Fibroblast of the aortic adventitia (primary cell): ENCODE results near the gene ACP5. TPM values are rescaled to one million over a fixed set of nuclear protein-coding genes. Genes with fewer than 3 reads are reported as not detected.
"Not testable (repeated sequence)": the region's sequence is repeated elsewhere in the genome, so short reads cannot be mapped to it uniquely, and the experiment has no call there.

Source experiments
- DNase-seq: peaks from one replicate; pipeline ENCODE4 v3.0.0-alpha.2; 2010; ENCODE audit warnings: low read depth
- H3K4me3 ChIP-seq: 2 replicates; pipeline ENCODE4 v1.5.1; 2011; ENCODE audit warnings: low read depth, mild to moderate bottlenecking, control low read depth, low read length, moderate library complexity
- total RNA-seq: library from RNA; depleted of rRNA; stranded (reverse); fragments of >200 nt; gene quantifications from 2 replicates; pipeline ENCODE4 v1.2.3, GENCODE V29; 2012; ENCODE audit warnings: low replicate concordance
- TF ChIP-seq, protein P1 (sequence below): IDR thresholded peaks from 2 replicates; pipeline ENCODE4 v1.5.1; 2011; ENCODE audit warnings: mild to moderate bottlenecking, low read length, control low read depth, inconsistent platforms; ENCODE audit not compliant: insufficient read depth

ACP5 gene
- total RNA-seq, 1 donor, result 0.09 TPM

DNA sequence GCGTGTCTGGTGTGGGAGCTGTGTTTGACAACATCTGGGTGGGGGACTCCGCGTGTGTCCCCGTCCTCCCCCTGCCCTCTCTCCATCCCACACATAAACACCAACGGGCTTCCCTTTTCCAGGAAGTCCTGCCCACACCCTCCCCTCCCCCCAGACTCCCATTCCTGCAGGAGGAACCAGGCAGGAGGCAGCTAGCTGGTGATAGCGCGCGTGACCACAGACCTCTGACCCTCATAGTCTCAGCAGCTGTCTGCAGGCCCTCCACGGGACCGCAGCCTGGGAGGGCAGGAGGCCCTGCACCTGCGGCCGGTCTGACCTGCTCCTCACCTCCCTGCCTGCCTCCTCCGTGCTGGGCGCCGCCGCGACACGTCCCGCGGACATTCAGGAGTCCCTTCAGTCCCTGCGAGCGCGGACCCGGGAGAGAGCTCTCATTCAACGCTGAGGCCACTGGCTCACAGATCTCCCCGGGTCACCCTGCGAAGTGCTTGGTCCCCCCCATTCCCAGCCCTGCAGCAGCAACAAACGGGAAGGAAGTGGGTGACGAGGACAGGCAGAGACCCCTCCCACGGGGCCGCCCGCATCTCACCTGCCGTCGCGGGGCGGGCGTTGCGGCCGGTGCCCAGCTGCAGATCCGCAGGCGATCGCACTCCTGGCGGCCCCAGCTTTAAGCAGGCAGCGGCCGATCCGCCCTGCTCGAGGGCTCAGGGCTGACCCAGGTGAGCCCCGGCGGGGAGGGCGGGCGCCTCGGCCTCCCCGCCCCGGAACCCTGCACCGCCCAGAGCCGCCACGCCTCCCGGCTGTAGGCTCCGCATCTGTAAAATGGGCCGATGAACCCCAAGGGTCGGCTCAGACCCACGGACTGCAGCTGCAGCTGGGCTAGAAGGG, 1.1 kb upstream of the ACP5 start:
- no peak overlapping the region for H3K4me3 ChIP-seq
- TF ChIP-seq, protein P1, sequence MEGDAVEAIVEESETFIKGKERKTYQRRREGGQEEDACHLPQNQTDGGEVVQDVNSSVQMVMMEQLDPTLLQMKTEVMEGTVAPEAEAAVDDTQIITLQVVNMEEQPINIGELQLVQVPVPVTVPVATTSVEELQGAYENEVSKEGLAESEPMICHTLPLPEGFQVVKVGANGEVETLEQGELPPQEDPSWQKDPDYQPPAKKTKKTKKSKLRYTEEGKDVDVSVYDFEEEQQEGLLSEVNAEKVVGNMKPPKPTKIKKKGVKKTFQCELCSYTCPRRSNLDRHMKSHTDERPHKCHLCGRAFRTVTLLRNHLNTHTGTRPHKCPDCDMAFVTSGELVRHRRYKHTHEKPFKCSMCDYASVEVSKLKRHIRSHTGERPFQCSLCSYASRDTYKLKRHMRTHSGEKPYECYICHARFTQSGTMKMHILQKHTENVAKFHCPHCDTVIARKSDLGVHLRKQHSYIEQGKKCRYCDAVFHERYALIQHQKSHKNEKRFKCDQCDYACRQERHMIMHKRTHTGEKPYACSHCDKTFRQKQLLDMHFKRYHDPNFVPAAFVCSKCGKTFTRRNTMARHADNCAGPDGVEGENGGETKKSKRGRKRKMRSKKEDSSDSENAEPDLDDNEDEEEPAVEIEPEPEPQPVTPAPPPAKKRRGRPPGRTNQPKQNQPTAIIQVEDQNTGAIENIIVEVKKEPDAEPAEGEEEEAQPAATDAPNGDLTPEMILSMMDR, result no peak
- DNase-seq, result no peak

DNA sequence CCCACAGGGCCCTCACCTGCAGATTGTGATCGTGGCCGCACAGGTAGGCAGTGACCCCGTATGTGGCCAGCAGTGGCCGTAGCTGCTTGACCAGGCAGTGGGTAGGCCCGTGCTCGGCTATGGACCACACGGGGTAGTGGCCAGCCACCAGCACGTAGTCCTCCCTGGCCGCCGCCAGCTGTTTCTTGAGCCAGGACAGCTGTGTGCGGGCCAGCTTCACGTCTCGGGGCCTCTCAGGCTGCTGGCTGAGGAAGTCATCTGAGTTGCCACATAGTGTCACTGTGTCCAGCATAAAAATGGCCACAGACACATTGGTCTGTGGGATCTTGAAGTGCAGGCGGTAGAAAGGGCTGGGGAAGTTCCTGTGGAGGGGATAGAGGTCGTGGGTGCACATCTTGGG, 1.2 kb downstream of the ACP5 start:
- no peak for DNase-seq
- H3K4me3 ChIP-seq, result no peak overlapping the region
- TF ChIP-seq, protein P1, result no peak

DNA sequence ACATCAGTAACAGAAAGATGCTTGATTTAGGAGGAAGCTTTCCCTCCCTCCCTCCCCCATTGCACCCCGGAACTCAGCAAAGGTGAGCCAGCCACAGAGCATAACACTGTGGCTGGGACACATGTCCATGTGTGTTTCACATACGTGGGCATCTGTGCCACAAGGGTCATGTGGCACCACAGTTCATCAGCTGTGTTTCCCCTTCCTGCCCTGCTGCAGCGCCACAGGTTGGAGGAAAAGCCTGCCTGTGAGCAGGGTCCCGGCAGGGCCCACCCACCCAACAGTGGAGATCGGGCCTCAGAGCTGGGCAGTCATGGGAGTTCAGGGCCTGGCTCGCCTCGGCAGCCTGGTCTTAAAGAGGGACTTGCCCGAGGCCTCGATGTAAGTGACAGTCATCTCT, 2.8 kb downstream of the ACP5 start:
- TF ChIP-seq, protein P1, result no peak
- no peak overlapping the region for H3K4me3 ChIP-seq
- no peak for DNase-seq

DNA sequence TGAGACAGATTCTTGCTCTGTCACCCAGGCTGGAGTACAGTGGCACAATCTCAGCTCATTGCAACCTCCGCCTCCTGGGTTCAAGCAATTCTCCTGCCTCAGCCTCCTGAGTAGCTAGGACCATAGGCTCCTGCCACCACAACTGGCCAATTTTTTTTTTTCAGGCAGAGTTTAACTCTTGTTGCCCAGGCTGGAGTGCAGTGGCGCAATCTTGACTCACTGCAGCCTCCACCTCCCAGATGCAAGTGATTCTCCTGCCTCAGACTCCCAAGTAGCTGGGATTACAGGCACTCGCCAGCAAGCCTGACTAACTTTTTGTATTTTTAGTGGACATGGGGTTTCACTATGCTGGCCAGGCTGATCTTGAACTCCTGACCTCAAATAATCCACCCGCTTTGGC, 3.7 kb downstream of the ACP5 start:
- not testable (repeated sequence) for DNase-seq, H3K4me3 ChIP-seq

DNA sequence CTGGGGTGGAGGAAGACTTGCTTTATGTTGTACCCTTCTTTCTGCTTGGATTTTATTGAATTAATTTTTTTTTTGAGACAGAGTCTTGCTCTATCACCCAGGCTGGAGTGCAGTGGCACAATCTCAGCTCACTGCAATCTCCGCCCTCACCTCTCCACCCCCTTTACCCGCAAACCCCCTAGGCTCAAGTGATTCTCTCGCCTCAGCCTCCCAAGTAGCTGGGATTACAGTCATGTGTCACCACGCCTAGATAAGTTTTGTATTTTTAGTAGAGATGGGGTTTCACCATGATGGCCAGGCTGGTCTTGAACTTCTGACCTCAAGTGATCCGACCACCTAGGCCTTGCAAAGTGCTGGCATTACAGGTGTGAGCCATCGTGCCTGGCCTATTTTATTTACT, 4.1 kb downstream of the ACP5 start:
- not testable (repeated sequence) for H3K4me3 ChIP-seq, DNase-seq

DNA sequence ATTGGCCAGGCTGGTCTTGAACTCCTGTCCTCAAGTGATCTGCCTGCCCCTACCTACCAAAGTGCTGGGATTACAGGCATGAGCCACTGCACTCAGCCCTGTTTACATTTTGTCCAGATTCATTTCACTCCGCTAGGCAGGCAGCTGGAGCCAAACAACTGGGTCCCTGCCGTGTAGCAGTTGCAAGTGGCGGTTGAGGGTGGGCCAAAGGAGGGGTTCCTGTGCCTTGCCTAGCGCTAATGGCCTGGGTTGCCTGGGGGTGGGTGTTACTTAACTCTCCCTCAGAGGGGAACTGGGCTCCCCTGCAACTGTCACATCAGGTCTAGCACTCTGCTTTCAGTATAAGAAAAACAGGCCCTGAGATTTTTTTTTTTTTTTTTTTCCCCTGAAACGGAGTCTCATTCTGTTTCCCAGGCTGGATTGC, 7.4 kb downstream of the ACP5 start:
- no peak for DNase-seq
- TF ChIP-seq, protein P1, result no peak
- H3K4me3 ChIP-seq, result no peak overlapping the region

DNA sequence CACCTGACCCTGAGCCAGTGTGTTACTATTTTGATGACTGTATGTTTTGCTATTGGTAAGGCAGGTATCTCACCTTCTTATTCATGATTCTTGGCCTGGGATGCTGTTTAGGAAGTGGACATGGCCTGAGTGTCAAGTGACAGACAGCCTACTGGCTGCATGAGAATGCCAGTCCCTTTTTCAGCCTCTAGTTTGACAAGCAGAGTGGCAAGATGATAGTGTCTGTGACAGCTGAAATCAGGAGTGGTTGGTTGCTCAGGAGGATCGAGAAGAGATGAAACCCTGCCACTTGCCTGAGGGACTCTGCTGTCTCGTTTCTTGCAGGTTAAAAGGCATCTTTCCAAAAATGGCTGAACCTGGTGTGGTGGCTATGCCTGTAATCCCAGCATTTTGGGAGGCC, 11.3 kb downstream of the ACP5 start:
- DNase-seq, result no peak

DNA sequence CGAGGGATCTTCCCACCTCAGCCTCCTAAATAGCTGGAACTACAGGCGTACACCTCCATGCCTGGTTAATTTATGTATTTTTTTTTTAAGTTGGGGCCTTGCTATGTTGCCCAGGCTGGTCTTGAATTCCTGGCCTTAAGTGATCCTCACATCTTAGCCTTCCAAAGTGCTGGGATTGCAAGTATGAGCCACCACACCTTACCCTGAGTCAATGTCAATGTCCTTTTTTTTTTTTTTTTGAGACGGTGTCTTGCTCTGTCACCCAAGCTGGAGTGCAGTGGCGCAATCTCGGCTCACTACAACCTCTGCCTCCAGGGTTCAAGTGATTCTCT, 11.8 kb downstream of the ACP5 start:
- DNase-seq, H3K4me3 ChIP-seq: not testable (repeated sequence)

More for the DNA sequence above, 11.3 kb downstream of the ACP5 start:
- TF ChIP-seq, protein P1, result no peak
- no peak overlapping the region for H3K4me3 ChIP-seq

DNA sequence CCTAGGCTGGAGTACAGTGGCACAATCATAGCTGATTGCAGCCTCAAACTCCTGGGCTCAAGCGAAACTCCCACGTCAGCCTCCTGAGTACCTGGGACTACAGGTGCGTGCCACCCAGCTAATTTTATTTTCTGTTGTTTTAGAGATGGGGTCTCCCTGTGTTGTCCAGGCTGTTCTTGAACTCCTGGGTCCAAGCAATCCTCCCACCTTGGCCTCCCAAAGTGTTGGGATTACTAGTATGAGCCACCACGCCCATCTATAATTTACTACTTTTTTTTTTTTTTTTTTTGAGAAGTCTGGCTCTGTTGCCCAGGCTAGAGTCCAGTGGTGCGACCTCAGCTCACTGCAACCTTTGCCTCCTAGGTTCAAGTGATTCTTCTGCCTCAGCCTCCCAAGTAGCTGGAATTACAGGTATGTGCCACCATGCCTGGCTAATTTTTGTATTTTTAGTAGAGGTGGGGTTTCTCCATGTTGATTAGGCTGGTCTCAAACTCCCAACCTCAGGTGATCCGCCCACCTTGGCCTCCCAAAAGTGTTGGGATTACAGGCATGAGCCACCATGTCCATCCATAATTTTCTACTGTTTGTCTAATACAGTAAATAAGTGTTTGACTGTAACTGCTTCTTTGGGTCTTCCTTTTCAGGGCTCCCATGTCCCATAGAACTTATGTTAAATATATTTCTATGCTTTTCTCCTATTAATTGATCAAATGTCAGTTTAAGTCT, 13.2 kb downstream of the ACP5 start:
- DNase-seq, H3K4me3 ChIP-seq: not testable (repeated sequence)
